Measurements from ENCODE around the gene PAX5.

PAX5 gene

DNA sequence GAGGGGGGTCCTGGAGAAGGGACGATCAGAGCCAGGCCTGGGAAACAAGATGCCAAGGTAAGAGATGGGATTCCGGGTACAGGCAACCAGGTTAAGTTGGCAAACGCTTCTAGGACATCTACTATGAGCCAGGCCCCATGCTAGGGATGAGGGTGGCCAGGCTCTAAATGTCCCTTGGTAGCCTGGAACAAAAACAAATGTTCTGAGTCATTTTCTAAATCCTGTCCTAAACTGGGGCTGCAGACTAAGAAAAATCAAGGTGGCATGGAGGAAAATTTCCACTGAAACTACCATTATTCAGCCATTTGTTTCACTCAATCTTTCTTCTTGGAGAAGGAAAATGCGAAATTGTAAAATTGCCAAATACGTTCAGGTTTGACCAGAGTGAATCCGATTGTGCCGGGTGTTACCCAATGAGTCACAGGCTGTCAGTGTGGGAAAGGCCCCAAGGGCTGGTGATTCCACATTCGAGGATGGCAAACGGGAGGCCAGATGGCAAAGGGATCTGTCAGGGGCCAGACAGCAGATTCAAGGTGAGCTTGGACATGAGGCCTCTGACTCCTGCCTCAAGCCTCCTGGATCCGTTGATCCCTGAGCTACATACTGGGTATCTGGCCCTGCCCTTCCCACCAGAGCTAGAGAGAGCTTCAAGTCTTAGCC, 57.6 kb downstream of the PAX5 start:
- ATAC-seq (ENCODE audit: low read depth) (peak; percentile 90), DNase-seq (ENCODE audit: low spot score) (peak; percentile 89)
- Histone ChIP-seq H3K27ac (ENCODE audit: poor library complexity, severe bottlenecking) (no peak overlapping the region), H3K9me3 (ENCODE audit: severe bottlenecking) (no peaks in the 10 kb centered on the region), H3K36me3 (ENCODE audit: low read depth) (no peaks in the 10 kb centered on the region), H3K4me1 (ENCODE audit: insufficient read depth, poor library complexity, severe bottlenecking) (peaks cover 12% of the 10 kb centered on the region), H3K4me3 (ENCODE audit: severe bottlenecking) (no peak overlapping the region), H3K27me3 (ENCODE audit: insufficient read depth, poor library complexity, severe bottlenecking) (no peaks in the 10 kb centered on the region)
- TF ChIP-seq, protein P1, sequence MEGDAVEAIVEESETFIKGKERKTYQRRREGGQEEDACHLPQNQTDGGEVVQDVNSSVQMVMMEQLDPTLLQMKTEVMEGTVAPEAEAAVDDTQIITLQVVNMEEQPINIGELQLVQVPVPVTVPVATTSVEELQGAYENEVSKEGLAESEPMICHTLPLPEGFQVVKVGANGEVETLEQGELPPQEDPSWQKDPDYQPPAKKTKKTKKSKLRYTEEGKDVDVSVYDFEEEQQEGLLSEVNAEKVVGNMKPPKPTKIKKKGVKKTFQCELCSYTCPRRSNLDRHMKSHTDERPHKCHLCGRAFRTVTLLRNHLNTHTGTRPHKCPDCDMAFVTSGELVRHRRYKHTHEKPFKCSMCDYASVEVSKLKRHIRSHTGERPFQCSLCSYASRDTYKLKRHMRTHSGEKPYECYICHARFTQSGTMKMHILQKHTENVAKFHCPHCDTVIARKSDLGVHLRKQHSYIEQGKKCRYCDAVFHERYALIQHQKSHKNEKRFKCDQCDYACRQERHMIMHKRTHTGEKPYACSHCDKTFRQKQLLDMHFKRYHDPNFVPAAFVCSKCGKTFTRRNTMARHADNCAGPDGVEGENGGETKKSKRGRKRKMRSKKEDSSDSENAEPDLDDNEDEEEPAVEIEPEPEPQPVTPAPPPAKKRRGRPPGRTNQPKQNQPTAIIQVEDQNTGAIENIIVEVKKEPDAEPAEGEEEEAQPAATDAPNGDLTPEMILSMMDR (IDR thresholded peaks at IDR 0.05; ENCODE audit: poor library complexity, severe bottlenecking): no peak

DNA sequence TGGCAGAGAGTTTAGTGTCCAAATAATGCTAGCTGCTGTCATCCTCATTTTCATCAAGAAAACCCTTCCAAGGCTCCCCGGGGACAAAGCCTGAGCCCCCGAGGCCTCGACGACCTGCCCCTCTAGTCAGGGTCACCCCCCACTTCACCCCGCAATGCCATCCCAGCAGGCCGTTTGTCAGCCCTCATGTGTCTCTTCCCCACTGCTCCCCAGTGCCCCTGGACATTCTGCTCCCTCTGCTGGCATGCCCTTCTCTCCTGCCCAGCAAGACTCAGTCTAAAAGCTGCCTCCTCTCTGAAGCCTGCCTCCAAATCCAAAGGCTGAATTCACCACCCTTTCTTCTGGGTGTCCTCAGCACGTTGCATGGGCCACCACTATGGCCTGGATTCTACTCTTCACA, 59.3 kb downstream of the PAX5 start:
- H3K4me1 ChIP-seq (ENCODE audit: insufficient read depth, poor library complexity, severe bottlenecking): peaks cover 21% of the 10 kb centered on the region
- H3K27ac ChIP-seq (ENCODE audit: poor library complexity, severe bottlenecking): no peak overlapping the region
- no peaks in the 10 kb centered on the region for H3K9me3 ChIP-seq (ENCODE audit: severe bottlenecking)
- no peak for ATAC-seq (ENCODE audit: low read depth)
- no peak overlapping the region for H3K4me3 ChIP-seq (ENCODE audit: severe bottlenecking)
- H3K27me3 ChIP-seq (ENCODE audit: insufficient read depth, poor library complexity, severe bottlenecking): no peaks in the 10 kb centered on the region
- no peaks in the 10 kb centered on the region for H3K36me3 ChIP-seq (ENCODE audit: low read depth)
- DNase-seq (ENCODE audit: low spot score): no peak
- TF ChIP-seq, protein P1 (IDR thresholded peaks at IDR 0.05; ENCODE audit: poor library complexity, severe bottlenecking): peak; percentile 31

DNA sequence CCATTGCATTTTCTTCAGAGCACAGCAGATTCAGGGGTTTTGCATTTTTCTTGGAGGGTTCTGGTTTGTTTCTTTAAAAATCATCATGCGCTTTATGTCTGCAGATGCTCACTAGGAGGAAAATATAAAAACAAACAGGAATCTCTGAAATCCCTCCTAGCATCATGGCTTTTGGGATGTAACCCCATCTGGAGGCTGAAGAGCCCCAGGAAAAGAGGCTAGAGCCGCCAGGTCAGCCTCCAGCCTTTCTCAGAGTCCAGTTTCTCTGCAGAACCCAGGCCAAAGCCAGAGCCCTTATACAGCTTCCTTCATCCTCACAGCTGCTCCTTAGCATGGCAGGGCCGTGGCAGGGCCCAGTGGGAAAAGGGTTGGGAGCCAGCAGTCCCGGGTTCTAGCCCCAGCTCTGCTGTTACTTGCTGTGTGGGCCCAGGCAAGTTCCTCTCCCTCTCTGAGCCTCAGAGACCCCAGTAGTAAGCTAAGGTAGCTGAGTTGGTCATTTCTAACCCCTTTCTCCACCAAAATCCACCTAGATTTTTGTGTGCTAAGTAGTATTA, 62.1 kb downstream of the PAX5 start:
- H3K27me3 ChIP-seq (ENCODE audit: insufficient read depth, poor library complexity, severe bottlenecking): no peaks in the 10 kb centered on the region
- no peaks in the 10 kb centered on the region for H3K9me3 ChIP-seq (ENCODE audit: severe bottlenecking)
- H3K36me3 ChIP-seq (ENCODE audit: low read depth): no peaks in the 10 kb centered on the region
- no peak for ATAC-seq (ENCODE audit: low read depth)
- DNase-seq (ENCODE audit: low spot score): no peak
- H3K4me3 ChIP-seq (ENCODE audit: severe bottlenecking): no peak overlapping the region
- peaks cover 21% of the 10 kb centered on the region for H3K4me1 ChIP-seq (ENCODE audit: insufficient read depth, poor library complexity, severe bottlenecking)
- no peak overlapping the region for H3K27ac ChIP-seq (ENCODE audit: poor library complexity, severe bottlenecking)
- TF ChIP-seq, protein P1 (IDR thresholded peaks at IDR 0.05; ENCODE audit: poor library complexity, severe bottlenecking): no peak

DNA sequence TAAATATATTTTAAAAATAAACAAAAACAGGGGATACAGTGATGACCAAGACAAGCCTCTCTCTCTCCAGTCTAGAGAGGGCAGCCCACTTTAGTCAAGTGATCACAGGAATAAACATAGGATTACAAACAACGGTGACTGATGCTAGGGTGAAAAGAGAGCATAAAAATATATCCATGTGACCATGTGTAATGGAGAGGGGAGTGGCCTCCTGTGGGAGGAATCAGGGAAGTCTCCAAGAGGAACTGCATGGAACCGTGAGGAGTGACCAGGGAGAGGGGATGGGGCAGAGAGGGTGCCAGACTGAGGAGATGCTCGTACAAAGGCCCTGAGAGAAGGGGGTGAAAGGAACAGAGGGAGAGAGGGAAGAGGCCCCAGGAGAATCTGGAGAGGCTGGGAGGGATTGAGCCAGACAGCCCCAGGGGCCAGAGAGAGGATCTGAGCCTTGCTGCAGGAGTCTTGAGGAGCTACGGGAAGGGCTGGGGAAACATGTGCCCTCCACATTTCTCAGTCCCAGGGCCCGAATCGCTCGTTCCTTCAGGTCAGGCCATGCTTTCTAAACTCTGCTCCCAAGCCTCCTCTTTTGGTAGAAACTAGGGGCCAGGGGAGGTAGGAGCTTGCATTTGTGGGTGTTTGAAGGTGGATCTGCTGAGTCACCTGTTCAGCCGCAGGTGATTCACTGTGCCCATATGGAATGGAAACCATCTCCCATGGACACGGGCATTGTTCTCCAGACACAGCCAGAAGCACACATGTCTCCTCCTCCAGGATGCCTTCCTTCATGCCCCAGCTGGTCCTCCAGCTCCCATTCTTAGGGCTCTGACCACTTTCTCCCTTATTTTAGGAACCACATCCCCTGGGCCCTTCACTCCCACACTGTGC, 63.8 kb downstream of the PAX5 start:
- Histone ChIP-seq H3K4me1 (ENCODE audit: insufficient read depth, poor library complexity, severe bottlenecking) (peaks cover 10% of the 10 kb centered on the region), H3K4me3 (ENCODE audit: severe bottlenecking) (no peak overlapping the region), H3K9me3 (ENCODE audit: severe bottlenecking) (no peaks in the 10 kb centered on the region), H3K36me3 (ENCODE audit: low read depth) (no peaks in the 10 kb centered on the region), H3K27ac (ENCODE audit: poor library complexity, severe bottlenecking) (no peak overlapping the region), H3K27me3 (ENCODE audit: insufficient read depth, poor library complexity, severe bottlenecking) (no peaks in the 10 kb centered on the region)
- DNase-seq (ENCODE audit: low spot score) (no peak), ATAC-seq (ENCODE audit: low read depth) (peak; percentile 87)
- TF ChIP-seq, protein P1 (IDR thresholded peaks at IDR 0.05; ENCODE audit: poor library complexity, severe bottlenecking): no peak

Data from RWPE2 (cell line).